GM21447 (cell line): ENCODE results near the gene CTAGE1.

ENCODE experiments used
- ATAC-seq: cut with Tn5 transposase; IDR thresholded peaks from one replicate; pipeline ENCODE4 v1.9.1; 2021; ENCODE audit not compliant: unreplicated experiment

Gene CTAGE1

GRCh38 chr18:22391407-22392345 lies 26.0 kb downstream of the CTAGE1 start:
- ATAC-seq: no peak

- ATAC-seq: no peak
Measured at GRCh38 chr18:22387787-22388186, 29.9 kb downstream of the CTAGE1 start.

- ATAC-seq: no peak
Measured at GRCh38 chr18:22387364-22387763, 30.4 kb downstream of the CTAGE1 start.

- ATAC-seq: no peak
Measured at GRCh38 chr18:22385718-22386117, 32.0 kb downstream of the CTAGE1 start.

- no peak for ATAC-seq
Measured at GRCh38 chr18:22378672-22379282, 38.9 kb downstream of the CTAGE1 start.

GRCh38 chr18:22377769-22378168 lies 39.9 kb downstream of the CTAGE1 start:
- ATAC-seq: no peak

GRCh38 chr18:22370414-22370813 lies 47.3 kb downstream of the CTAGE1 start:
- ATAC-seq: no peak

- no peak for ATAC-seq
Measured at GRCh38 chr18:22368021-22368420, 49.7 kb downstream of the CTAGE1 start.

GRCh38 chr18:22367303-22367702 lies 50.4 kb downstream of the CTAGE1 start:
- no peak for ATAC-seq

GRCh38 chr18:22363867-22364463 lies 53.8 kb downstream of the CTAGE1 start:
- no peak for ATAC-seq
